GM19452 (cell line): ENCODE data around the gene TMEM250.
"Not testable (repeated sequence)": the region's sequence is repeated elsewhere in the genome, so short reads cannot be mapped to it uniquely, and the experiment has no call there.

Source experiments
- ATAC-seq: cut with Tn5 transposase; IDR thresholded peaks from one replicate; pipeline ENCODE4 v1.9.1; 2021; ENCODE audit not compliant: unreplicated experiment

Gene TMEM250

GRCh38 chr9:136118320-136119060 lies at the start of gene TMEM250:
TSS of gene TMEM250 (minus strand) at chr9:136118875. CDS start at chr9:136116900, 1,975 bp downstream.
- peak; percentile 77 for ATAC-seq

- ATAC-seq = no peak
These were observed 44.7 kb upstream of the TMEM250 start for GRCh38 chr9:136163248-136163850.

GRCh38 chr9:136160995-136161610 lies 42.4 kb upstream of the TMEM250 start:
- ATAC-seq = no peak

GRCh38 chr9:136160381-136160841 lies 41.7 kb upstream of the TMEM250 start:
- no peak for ATAC-seq

- no peak for ATAC-seq
These were observed 41.2 kb upstream of the TMEM250 start for GRCh38 chr9:136159851-136160250.

GRCh38 chr9:136157477-136158265 lies 39.0 kb upstream of the TMEM250 start:
- ATAC-seq = no peak

GRCh38 chr9:136156209-136157120 lies 37.8 kb upstream of the TMEM250 start:
- no peak for ATAC-seq

GRCh38 chr9:136155576-136155975 lies 36.9 kb upstream of the TMEM250 start:
- ATAC-seq = no peak

GRCh38 chr9:136154943-136155342 lies 36.3 kb upstream of the TMEM250 start:
- no peak for ATAC-seq

GRCh38 chr9:136153381-136154065 lies 34.8 kb upstream of the TMEM250 start:
- ATAC-seq = no peak

GRCh38 chr9:136152931-136153330 lies 34.3 kb upstream of the TMEM250 start:
- no peak for ATAC-seq

- no peak for ATAC-seq
These were observed 33.8 kb upstream of the TMEM250 start for GRCh38 chr9:136152543-136152866.

- no peak for ATAC-seq
These were observed 33.3 kb upstream of the TMEM250 start for GRCh38 chr9:136151848-136152542.

- no peak for ATAC-seq
These were observed 32.6 kb upstream of the TMEM250 start for GRCh38 chr9:136151214-136151804.

GRCh38 chr9:136150664-136151213 lies 32.1 kb upstream of the TMEM250 start:
- ATAC-seq = not testable (repeated sequence)

GRCh38 chr9:136149853-136150252 lies 31.2 kb upstream of the TMEM250 start:
- no peak for ATAC-seq

GRCh38 chr9:136149337-136149736 lies 30.7 kb upstream of the TMEM250 start:
- no peak for ATAC-seq

GRCh38 chr9:136148766-136149165 lies 30.1 kb upstream of the TMEM250 start:
- no peak for ATAC-seq
